Measurements from ENCODE around the gene COBL. TPM values are rescaled to one million over a fixed set of nuclear protein-coding genes. Genes with fewer than 3 reads are reported as not detected.

COBL gene, protein sequence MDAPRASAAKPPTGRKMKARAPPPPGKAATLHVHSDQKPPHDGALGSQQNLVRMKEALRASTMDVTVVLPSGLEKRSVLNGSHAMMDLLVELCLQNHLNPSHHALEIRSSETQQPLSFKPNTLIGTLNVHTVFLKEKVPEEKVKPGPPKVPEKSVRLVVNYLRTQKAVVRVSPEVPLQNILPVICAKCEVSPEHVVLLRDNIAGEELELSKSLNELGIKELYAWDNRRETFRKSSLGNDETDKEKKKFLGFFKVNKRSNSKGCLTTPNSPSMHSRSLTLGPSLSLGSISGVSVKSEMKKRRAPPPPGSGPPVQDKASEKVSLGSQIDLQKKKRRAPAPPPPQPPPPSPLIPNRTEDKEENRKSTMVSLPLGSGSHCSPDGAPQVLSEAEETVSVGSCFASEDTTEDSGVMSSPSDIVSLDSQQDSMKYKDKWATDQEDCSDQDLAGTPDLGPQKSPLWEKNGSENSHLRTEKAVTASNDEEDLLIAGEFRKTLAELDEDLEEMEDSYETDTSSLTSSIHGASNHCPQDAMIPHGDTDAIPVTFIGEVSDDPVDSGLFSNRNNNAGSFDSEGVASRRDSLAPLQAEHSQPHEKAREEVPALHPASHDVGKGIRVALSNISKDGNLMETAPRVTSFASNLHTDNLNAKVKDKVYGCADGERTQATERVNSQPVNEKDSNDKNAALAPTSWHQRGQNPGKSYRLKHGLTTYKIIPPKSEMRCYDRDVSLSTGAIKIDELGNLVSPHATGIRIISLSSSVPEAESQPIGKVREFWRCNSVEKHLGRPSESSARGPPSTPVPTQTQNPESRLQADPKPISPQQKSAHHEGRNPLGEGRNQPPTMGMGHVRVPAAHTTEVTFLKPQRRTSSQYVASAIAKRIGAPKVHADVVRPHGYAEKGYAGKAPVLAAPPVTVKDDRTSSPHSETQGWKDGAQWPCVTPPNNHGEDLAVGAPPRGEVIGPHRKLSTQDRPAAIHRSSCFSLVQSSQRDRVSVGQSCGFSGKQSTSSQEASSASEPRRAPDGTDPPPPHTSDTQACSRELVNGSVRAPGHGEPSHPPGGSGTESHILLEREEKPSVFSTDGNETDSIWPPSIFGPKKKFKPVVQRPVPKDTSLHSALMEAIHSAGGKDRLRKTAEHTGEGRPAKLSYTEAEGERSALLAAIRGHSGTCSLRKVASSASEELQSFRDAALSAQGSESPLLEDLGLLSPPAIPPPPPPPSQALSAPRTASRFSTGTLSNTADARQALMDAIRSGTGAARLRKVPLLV
- total RNA-seq, result 1 to 10 TPM in 3 of 4 donors, under 1 TPM in 1; under 0.01 to 7.7 (median 2.6) TPM

DNA sequence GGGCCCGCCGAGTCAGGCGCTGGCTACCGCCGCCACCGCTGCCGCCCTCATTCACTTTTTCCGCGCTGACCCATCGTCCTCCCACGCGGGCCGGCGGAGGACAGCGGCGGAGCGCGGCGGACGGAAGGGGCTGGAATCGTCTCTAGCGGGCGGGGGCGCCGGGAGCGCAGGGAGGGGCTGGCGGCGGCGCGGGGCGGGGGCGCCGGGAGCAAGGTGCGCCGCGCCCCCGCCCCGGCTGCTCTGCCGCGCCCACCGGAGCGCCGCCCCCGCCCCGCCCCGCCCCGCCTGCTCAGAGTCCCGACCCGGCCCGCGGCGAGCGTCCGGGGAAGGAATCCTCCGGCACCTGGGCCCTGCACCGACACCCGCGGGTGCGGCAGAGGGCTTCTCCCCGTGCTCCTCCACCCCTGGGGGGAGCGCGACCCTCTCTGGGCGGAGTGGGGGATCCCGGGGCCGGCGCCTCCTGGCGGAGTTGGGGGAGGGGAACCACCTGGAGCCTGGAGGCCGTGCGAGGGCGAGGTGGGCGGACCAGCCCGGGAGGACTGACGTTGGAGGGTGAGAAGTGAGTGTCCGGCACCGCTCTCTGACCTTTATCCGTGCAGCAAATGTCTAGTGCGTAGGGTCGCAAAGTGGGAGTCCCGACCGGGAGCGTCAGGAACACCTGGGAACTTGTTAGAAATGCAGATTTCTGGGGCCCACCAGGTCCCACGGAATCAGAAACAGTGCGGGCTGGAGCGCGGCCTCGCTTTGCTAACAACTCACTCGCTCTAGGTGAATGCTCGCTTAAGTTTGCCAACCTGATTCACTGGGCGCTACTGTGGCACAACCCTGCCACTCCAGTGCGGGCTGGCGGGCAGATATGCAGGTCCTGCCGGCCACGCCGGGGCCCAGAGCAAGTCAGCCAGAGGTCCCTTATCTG, at the start of gene COBL:
Gene COBL (minus strand): TSS at position 144 of the 916 bp plus-strand sequence. CDS start 176 bp downstream, outside the sequence.
- Histone ChIP-seq H3K27me3 (no peaks in the 10 kb centered on the region), H3K4me1 (peaks cover 0 to 14% of the 10 kb centered on the region in 2 donors), H3K4me3 (peak within 1 kb of the TSS; percentile 26 to 40), H3K9me3 (no peaks in the 10 kb centered on the region), H3K27ac (no peak within 1 kb of the TSS), H3K36me3 (no peaks in the 10 kb centered on the region)
- intact Hi-C loops (cut with DNase I; ENCODE audit: low total_unique reads), result no loop called here
- DNase-seq, result no peak
- TF ChIP-seq, protein P1, sequence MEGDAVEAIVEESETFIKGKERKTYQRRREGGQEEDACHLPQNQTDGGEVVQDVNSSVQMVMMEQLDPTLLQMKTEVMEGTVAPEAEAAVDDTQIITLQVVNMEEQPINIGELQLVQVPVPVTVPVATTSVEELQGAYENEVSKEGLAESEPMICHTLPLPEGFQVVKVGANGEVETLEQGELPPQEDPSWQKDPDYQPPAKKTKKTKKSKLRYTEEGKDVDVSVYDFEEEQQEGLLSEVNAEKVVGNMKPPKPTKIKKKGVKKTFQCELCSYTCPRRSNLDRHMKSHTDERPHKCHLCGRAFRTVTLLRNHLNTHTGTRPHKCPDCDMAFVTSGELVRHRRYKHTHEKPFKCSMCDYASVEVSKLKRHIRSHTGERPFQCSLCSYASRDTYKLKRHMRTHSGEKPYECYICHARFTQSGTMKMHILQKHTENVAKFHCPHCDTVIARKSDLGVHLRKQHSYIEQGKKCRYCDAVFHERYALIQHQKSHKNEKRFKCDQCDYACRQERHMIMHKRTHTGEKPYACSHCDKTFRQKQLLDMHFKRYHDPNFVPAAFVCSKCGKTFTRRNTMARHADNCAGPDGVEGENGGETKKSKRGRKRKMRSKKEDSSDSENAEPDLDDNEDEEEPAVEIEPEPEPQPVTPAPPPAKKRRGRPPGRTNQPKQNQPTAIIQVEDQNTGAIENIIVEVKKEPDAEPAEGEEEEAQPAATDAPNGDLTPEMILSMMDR (IDR thresholded peaks at IDR 0.05), result no peak
- no peak for TF ChIP-seq POLR2A (IDR thresholded peaks at IDR 0.05)

DNA sequence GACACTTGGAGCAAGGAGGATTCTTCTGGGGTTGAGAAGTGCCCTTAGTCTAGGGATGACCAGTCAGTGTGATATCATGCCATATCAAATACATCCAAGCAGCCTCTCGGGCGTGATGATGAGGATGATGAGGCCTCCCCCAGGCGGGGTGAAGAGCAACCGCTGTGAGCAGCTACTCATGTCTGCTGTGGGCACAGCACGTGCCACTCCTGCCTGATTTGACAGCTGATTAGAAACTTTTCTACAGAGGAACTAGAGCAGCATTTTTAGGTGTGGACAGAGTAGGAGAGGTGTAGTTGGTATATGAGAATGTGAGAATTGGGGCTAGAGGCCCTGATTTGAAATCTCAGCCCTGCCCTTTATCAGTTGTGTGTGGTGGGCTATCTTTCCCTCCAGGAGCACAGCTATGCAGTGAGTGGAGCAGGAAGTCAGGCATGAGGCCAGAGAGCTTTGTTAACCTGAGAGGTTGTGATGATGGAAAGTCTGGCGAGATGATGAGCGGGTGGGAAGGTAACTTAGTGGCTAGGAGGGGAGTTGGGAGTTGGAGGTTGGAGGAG, 49.6 kb upstream of the COBL start:
- H3K27ac ChIP-seq, result no peak overlapping the region
- no peak for TF ChIP-seq POLR2A (IDR thresholded peaks at IDR 0.05)
- TF ChIP-seq, protein P1 (IDR thresholded peaks at IDR 0.05), result no peak
- H3K4me3 ChIP-seq, result no peak overlapping the region
- no peak for DNase-seq
- no peaks in the 10 kb centered on the region for H3K4me1 ChIP-seq
- intact Hi-C loops (cut with DNase I; ENCODE audit: low total_unique reads), result no loop called here
- no peaks in the 10 kb centered on the region for H3K36me3 ChIP-seq
- H3K9me3 ChIP-seq, result no peaks in the 10 kb centered on the region
- no peaks in the 10 kb centered on the region for H3K27me3 ChIP-seq

DNA sequence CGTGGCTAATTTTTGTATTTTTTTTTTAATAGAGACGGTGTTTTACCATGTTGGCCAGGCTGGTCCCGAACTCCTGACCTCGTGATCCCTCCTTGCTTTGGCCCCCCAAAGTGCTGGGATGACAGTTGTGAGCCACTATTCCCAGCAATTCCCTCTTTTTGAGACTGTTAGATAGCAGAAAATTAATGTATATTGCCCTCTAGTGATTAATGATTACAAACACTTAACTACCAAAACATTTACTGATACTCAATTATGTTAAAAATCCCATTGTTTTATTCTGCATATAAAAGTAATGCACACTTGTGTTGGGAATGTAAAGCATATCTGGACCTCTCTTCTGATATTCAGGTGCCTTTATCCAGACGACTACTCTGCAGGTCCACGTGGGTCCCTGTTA, 41.2 kb upstream of the COBL start:
- H3K4me3 ChIP-seq, result no peak overlapping the region
- no peaks in the 10 kb centered on the region for H3K27me3 ChIP-seq
- no peaks in the 10 kb centered on the region for H3K36me3 ChIP-seq
- TF ChIP-seq, protein P1 (IDR thresholded peaks at IDR 0.05), result no peak
- TF ChIP-seq POLR2A (IDR thresholded peaks at IDR 0.05), result no peak
- no peaks in the 10 kb centered on the region for H3K9me3 ChIP-seq
- no peak for DNase-seq
- intact Hi-C loops (cut with DNase I; ENCODE audit: low total_unique reads), result no loop called here
- no peak overlapping the region for H3K27ac ChIP-seq
- H3K4me1 ChIP-seq, result no peaks in the 10 kb centered on the region

DNA sequence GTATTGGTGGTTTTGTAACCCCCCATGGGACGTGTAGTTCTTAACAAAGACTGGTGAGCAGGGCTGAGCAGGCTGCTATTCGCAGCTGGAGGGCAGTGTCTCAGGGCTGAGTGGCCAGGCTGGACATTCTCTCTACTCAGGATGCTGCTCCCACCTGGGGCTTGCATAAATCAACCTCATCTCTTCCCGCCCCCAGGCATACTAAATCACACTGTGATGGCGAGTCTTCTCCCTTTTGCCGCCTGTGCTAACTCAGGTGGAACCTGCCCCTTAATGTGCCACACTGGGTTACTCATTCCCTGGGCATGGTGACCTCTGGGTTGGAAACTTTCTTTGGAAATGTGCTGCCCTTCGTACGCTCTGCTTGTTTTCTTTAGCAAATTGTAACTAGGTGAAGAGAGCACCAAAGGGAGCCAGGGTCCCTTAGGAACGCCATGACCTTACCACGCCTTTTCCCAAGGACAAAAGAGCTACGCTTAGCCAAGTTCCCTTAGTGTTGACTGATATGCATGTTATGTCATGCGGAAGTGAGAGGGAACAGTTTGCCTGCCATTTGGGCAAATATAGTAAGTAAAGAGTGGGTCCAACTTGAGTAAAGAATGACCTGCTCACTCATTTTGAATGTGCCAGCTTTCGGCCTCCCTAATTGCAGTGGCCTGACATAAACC, 40.4 kb upstream of the COBL start:
- Histone ChIP-seq H3K27me3 (no peaks in the 10 kb centered on the region), H3K9me3 (no peaks in the 10 kb centered on the region), H3K27ac (no peak overlapping the region), H3K4me1 (no peaks in the 10 kb centered on the region), H3K4me3 (no peak overlapping the region), H3K36me3 (no peaks in the 10 kb centered on the region)
- DNase-seq, result no peak
- intact Hi-C loops (cut with DNase I; ENCODE audit: low total_unique reads), result no loop called here
- TF ChIP-seq, protein P1 (IDR thresholded peaks at IDR 0.05), result no peak
- no peak for TF ChIP-seq POLR2A (IDR thresholded peaks at IDR 0.05)

Data from uterus (tissue), 4 donors.